Panc1 (cell line): ENCODE data around the gene INPP5A.

Source experiments
- POLR2AphosphoS5 ChIP-seq: IDR thresholded peaks from 2 replicates; pipeline ENCODE4 v1.6.1; 2012; ENCODE audit warnings: mild to moderate bottlenecking, low read depth, low read length, moderate library complexity
- TF ChIP-seq, protein P1 (sequence below): fragments of 450-650 bp; IDR thresholded peaks from 2 replicates; pipeline ENCODE4 v1.5.1; 2017; ENCODE audit warnings: mild to moderate bottlenecking
- TF ChIP-seq, protein P2 (sequence below), 2 experiments: IDR thresholded peaks; 2 replicates each; pipeline ENCODE4 v1.6.1; 2011 to 2012; ENCODE audit warnings: low read depth in 2 of 2, control low read depth in 1 of 2, low read length in 1 of 2, mild to moderate bottlenecking in 1 of 2, moderate library complexity in 1 of 2; ENCODE audit not compliant: insufficient read depth in 1 of 2

GRCh38 chr10:132715776-132716680, 178.4 kb downstream of the INPP5A start:
- TF ChIP-seq, protein P1, sequence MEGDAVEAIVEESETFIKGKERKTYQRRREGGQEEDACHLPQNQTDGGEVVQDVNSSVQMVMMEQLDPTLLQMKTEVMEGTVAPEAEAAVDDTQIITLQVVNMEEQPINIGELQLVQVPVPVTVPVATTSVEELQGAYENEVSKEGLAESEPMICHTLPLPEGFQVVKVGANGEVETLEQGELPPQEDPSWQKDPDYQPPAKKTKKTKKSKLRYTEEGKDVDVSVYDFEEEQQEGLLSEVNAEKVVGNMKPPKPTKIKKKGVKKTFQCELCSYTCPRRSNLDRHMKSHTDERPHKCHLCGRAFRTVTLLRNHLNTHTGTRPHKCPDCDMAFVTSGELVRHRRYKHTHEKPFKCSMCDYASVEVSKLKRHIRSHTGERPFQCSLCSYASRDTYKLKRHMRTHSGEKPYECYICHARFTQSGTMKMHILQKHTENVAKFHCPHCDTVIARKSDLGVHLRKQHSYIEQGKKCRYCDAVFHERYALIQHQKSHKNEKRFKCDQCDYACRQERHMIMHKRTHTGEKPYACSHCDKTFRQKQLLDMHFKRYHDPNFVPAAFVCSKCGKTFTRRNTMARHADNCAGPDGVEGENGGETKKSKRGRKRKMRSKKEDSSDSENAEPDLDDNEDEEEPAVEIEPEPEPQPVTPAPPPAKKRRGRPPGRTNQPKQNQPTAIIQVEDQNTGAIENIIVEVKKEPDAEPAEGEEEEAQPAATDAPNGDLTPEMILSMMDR: no peak
- TF ChIP-seq, protein P2, sequence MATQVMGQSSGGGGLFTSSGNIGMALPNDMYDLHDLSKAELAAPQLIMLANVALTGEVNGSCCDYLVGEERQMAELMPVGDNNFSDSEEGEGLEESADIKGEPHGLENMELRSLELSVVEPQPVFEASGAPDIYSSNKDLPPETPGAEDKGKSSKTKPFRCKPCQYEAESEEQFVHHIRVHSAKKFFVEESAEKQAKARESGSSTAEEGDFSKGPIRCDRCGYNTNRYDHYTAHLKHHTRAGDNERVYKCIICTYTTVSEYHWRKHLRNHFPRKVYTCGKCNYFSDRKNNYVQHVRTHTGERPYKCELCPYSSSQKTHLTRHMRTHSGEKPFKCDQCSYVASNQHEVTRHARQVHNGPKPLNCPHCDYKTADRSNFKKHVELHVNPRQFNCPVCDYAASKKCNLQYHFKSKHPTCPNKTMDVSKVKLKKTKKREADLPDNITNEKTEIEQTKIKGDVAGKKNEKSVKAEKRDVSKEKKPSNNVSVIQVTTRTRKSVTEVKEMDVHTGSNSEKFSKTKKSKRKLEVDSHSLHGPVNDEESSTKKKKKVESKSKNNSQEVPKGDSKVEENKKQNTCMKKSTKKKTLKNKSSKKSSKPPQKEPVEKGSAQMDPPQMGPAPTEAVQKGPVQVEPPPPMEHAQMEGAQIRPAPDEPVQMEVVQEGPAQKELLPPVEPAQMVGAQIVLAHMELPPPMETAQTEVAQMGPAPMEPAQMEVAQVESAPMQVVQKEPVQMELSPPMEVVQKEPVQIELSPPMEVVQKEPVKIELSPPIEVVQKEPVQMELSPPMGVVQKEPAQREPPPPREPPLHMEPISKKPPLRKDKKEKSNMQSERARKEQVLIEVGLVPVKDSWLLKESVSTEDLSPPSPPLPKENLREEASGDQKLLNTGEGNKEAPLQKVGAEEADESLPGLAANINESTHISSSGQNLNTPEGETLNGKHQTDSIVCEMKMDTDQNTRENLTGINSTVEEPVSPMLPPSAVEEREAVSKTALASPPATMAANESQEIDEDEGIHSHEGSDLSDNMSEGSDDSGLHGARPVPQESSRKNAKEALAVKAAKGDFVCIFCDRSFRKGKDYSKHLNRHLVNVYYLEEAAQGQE (IDR thresholded peaks at IDR 0.05; ENCODE audit: insufficient read depth in 1 of 2, low read depth in 2 of 2, low read length in 1 of 2): no peak
- no peak for TF ChIP-seq POLR2AphosphoS5
